Gastroesophageal sphincter (tissue), 3 donors: ENCODE measurements around the gene CACNA1D.

Experiments
- CTCF ChIP-seq, 4 experiments: fragments of 200-600 bp in 2 of 4; fragments of 450-650 bp in 2 of 4; sonication (generic) in 1 of 4; IDR thresholded peaks; one replicate each; pipeline ENCODE4 v1.5.1; 2017 to 2019; ENCODE audit warnings: antibody characterized with exemption in 4 of 4, mild to moderate bottlenecking in 2 of 4, moderate library complexity in 2 of 4
- EP300 ChIP-seq: sonication (generic); formaldehyde crosslinking; IDR thresholded peaks from one replicate; pipeline ENCODE4 v1.6.1; 2017; ENCODE audit warnings: antibody characterized with exemption, mild to moderate bottlenecking
- POLR2A ChIP-seq, 2 donors: fragments of 450-650 bp; IDR thresholded peaks; one replicate each; pipeline ENCODE4 v1.6.1; 2017; ENCODE audit warnings: antibody characterized with exemption in 2 of 2, mild to moderate bottlenecking in 2 of 2, moderate library complexity in 1 of 2

- TF ChIP-seq CTCF (IDR thresholded peaks at IDR 0.05): no peak
- TF ChIP-seq EP300: no peak
- no peak for TF ChIP-seq POLR2A (IDR thresholded peaks at IDR 0.05)
Measured at GRCh38 chr3:53489787-53490458, 4.5 kb upstream of the CACNA1D start.
